Loucy (cell line): ENCODE data around the gene BMPR1B.

ENCODE experiments used
- CTCF ChIP-seq: fragments of 200-600 bp; sonication (generic); conservative IDR thresholded peaks from 2 replicates; pipeline ENCODE4 v1.5.1; 2014; ENCODE audit warnings: mild to moderate bottlenecking, antibody characterized with exemption, low read length
- EZH2phosphoT487 ChIP-seq: fragments of 200-600 bp; IDR thresholded peaks from 2 replicates; pipeline ENCODE4 v1.6.1; 2018; ENCODE audit warnings: antibody characterized with exemption, mild to moderate bottlenecking, moderate library complexity, borderline replicate concordance

GRCh38 chr4:95044324-95044837 lies 286.6 kb downstream of the BMPR1B start:
- TF ChIP-seq CTCF = no peak
- TF ChIP-seq EZH2phosphoT487 = no peak
